Adrenal gland (tissue), 12 donors: ENCODE data around the gene DCN. TPM values are rescaled to one million over a fixed set of nuclear protein-coding genes. Genes with fewer than 3 reads are reported as not detected.
A peak's percentile ranks its signal among the peaks of the same experiment; 100 is the strongest.

Experiments
- DNase-seq, 7 donors: peaks; one replicate each; pipeline ENCODE4 v3.0.0-alpha.2; 2019 to 2020
- H3K27ac ChIP-seq, 5 donors: fragments of 200-600 bp; sonication (generic) in 4 of 5; 1 replicate in 3 of 5; 2 replicates in 2 of 5; pipeline versions ENCODE4 v1.5.1 to v1.8.0; 2016 to 2020; ENCODE audit warnings: mild to moderate bottlenecking in 1 of 5
- H3K27me3 ChIP-seq: fragments of 200-600 bp; 2 replicates; pipeline ENCODE4 v1.8.0; 2021
- H3K36me3 ChIP-seq, 2 donors: fragments of 200-600 bp; replicated peaks in 1 of 2; 1 replicate in 1 of 2; 2 replicates in 1 of 2; pipeline versions ENCODE4 v1.5.1 to v1.8.0; 2018 to 2022
- H3K4me1 ChIP-seq, 2 donors: fragments of 200-600 bp; replicated peaks in 1 of 2; 1 replicate in 1 of 2; 2 replicates in 1 of 2; pipeline versions ENCODE4 v1.5.1 to v1.8.0; 2018 to 2021
- H3K4me3 ChIP-seq, 4 donors: fragments of 200-600 bp; sonication (generic) in 3 of 4; one replicate each; pipeline ENCODE4 v1.5.1; 2016 to 2018
- H3K9me3 ChIP-seq, 3 donors: fragments of 200-600 bp; sonication (generic) in 1 of 3; replicated peaks in 1 of 3; 1 replicate in 2 of 3; 2 replicates in 1 of 3; pipeline versions ENCODE4 v1.5.1 to v1.8.0; 2016 to 2021
- POLR2A ChIP-seq, 2 donors: fragments of 450-650 bp; IDR thresholded peaks; one replicate each; pipeline ENCODE4 v1.6.1; 2017; ENCODE audit warnings: antibody characterized with exemption in 2 of 2, mild to moderate bottlenecking in 2 of 2, moderate library complexity in 1 of 2
- WGBS, 4 donors: extraction: QIAGEN DNeasy Blood & Tissue Kit in 2 of 4; methylation state at CpG; one replicate each; pipeline versions ENCODE4 v1.1.5 to v1.1.7; 2013 to 2017; 5-methylcytosine and 5-hydroxymethylcytosine counted together
- intact Hi-C, 2 donors: fragments of 100-400 bp; cut with DNase I; formaldehyde crosslinking; loops; one replicate each; pipeline versions ENCODE4 v1.14.1 to v1.15.0; 2022 to 2023
- polyA plus RNA-seq, 3 donors: library from polyadenylated mRNA; stranded (reverse); fragments of 200-250 nt in 2 of 3; fragments of 350-450 nt in 1 of 3; fragmentation: Illumina TruSeq in 1 of 3; extraction: RNeasy Lipid Tissue Mini Kit (QIAGEN cat#74804) in 1 of 3; gene quantifications; one replicate each; pipeline ENCODE4 v1.2.3, GENCODE V29; 2013 to 2014
- total RNA-seq, 9 donors: library from RNA; depleted of rRNA in 4 of 9; stranded (reverse); fragments of >200 nt in 4 of 9; fragments of 120-200 nt in 1 of 9; fragmentation: NEBNext Ultra II Directional in 1 of 9; extraction: Animal tissue kit (Norgen Biotek cat#: 25700) in 1 of 9; gene quantifications; one replicate each; pipeline versions ENCODE4 v1.1.0 to v1.2.4, GENCODE V29; 2013 to 2023
- TF ChIP-seq, protein P1 (sequence below), 6 experiments: fragments of 450-650 bp in 4 of 6; fragments of 200-600 bp in 2 of 6; sonication (generic) in 1 of 6; IDR thresholded peaks; 1 replicate in 5 of 6; 2 replicates in 1 of 6; pipeline versions ENCODE4 v1.5.1 to v1.8.0; 2016 to 2021; ENCODE audit warnings: antibody characterized with exemption in 6 of 6, mild to moderate bottlenecking in 2 of 6, moderate library complexity in 1 of 6
- donor health status: healthy with polysubstance abuse.
- donor health status: Bipolar disorder and iron deficiency.
- donor health status: DM: yes; HTN: yes; CAD: no.
- donor health status: DM: no; HTN: no; CAD: no.
- donor health status: DM: no; HTN: no; CAD: no.
- donor health status: DM: yes; HTN: yes; CAD: no.

Gene DCN
- total and polyA plus RNA-seq, 12 donors, result 234 to 2,358 (median 970) TPM

GRCh38 chr12:91183551-91183950 is 934 bp upstream of the DCN start:
- TF ChIP-seq, protein P1, sequence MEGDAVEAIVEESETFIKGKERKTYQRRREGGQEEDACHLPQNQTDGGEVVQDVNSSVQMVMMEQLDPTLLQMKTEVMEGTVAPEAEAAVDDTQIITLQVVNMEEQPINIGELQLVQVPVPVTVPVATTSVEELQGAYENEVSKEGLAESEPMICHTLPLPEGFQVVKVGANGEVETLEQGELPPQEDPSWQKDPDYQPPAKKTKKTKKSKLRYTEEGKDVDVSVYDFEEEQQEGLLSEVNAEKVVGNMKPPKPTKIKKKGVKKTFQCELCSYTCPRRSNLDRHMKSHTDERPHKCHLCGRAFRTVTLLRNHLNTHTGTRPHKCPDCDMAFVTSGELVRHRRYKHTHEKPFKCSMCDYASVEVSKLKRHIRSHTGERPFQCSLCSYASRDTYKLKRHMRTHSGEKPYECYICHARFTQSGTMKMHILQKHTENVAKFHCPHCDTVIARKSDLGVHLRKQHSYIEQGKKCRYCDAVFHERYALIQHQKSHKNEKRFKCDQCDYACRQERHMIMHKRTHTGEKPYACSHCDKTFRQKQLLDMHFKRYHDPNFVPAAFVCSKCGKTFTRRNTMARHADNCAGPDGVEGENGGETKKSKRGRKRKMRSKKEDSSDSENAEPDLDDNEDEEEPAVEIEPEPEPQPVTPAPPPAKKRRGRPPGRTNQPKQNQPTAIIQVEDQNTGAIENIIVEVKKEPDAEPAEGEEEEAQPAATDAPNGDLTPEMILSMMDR (IDR thresholded peaks at IDR 0.05), result no peak
- no peak for TF ChIP-seq POLR2A (IDR thresholded peaks at IDR 0.05)
- intact Hi-C loops, result no loop called here
- Histone ChIP-seq H3K4me3 (no peak overlapping the region), H3K27me3 (no peaks in the 10 kb centered on the region), H3K36me3 (no peaks in the 10 kb centered on the region), H3K9me3 (no peaks in the 10 kb centered on the region), H3K4me1 (peaks cover 0 to under 1% of the 10 kb centered on the region in 2 donors), H3K27ac (peak overlapping the region in 4 of 5 donors; percentile 37 to 76 (median 58))
- 54 to 65% (median 57%) methylated on average over 2 of the region's 2 CpGs for WGBS, 4 donors
- DNase-seq, result no peak

DNA sequence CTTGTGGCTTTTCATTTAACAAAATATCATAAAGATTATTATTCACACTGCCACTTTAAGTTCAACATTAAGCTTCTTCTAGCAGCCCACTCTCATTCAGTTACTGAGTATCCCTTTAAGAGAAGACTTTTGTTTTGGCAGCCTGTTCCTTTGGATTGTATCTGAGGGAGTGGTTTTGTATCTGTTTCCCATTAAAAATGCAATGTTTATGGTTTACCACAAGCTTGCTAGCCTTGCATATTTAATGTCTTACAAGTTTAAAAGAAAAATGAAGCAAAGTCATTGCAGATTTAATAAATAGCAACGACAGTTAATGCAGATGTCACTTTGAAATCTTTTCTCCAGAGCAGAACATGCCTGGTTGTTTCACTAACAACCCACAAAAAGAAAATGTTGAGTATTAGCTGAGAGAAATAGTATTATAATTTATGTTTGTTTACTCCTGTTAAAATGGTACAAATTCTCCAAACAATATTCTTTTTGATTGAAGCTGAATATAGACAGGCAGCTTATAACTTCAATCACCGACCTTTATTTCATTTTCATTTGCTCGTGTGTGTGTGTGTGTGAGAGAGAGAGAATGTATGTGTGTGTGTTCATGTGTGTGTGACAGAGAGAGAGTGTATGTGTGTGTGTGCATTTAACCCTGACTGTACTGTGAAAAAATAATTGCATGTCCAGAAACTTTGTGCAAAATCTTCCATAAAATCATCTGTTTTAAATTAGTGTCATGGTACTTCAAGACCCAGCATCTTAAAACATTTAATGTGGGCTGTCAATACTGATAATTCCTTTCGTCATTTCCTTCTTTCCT is 1.8 kb downstream of the DCN start:
- 13 to 20% (median 15%) methylated on average over 4 of the region's 4 CpGs for WGBS, 4 donors
- Histone ChIP-seq H3K4me3 (peak overlapping the region in 1 of 4 donors; percentile 57), H3K9me3 (no peaks in the 10 kb centered on the region), H3K4me1 (no peaks in the 10 kb centered on the region), H3K27ac (peak overlapping the region in 4 of 5 donors; percentile 40 to 76 (median 60)), H3K36me3 (no peaks in the 10 kb centered on the region), H3K27me3 (no peaks in the 10 kb centered on the region)
- intact Hi-C loops, result no loop called here
- TF ChIP-seq, protein P1 (IDR thresholded peaks at IDR 0.05), result no peak
- TF ChIP-seq POLR2A (IDR thresholded peaks at IDR 0.05), result no peak
- DNase-seq, result no peak

DNA sequence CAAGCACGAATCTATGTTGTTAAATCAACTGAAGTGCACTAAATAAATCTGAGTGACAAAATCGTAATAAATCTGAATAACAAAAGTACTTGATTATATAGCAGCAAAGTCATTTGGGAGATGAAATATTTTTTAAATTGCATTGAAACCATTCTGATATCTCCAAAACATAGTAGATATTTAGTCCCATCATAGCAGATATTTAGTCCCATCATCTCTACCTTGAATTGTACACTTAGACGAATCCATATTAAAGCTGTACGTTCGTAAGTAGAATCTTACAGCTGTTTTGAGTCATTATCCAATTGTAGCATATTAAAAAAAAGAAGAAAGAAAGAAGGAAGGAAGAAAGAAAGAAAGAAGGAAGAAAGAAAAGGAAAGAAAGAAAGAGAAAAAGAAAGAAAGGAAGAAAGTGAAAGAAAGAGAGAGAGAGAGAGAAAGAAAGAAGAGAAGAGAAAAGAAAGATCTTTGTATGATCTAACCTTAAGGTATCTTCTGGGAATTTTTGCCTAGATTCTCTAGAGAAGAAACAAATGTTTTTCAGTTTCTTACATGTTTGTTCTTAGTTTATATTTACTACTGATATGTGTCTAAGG is 2.6 kb downstream of the DCN start:
- peak overlapping the region in 1 of 4 donors; percentile 57 for H3K4me3 ChIP-seq
- H3K27me3 ChIP-seq, result no peaks in the 10 kb centered on the region
- DNase-seq, result no peak
- H3K27ac ChIP-seq, result peak overlapping the region in 4 of 5 donors; percentile 40 to 79 (median 66)
- TF ChIP-seq, protein P1 (IDR thresholded peaks at IDR 0.05), result no peak
- no peak for TF ChIP-seq POLR2A (IDR thresholded peaks at IDR 0.05)
- intact Hi-C loops, result loop anchor here in 1 of 2 donors (5.0 kb wide), 1 partner anchor 147 kb away; no protein-coding TSS in a partner anchor
- H3K36me3 ChIP-seq, result no peaks in the 10 kb centered on the region
- WGBS, 4 donors, result 40 to 59% (median 52%) methylated on average over 5 of the region's 5 CpGs
- no peaks in the 10 kb centered on the region for H3K4me1 ChIP-seq
- no peaks in the 10 kb centered on the region for H3K9me3 ChIP-seq

GRCh38 chr12:91179315-91179714 is 3.3 kb downstream of the DCN start:
- no peaks in the 10 kb centered on the region for H3K36me3 ChIP-seq
- H3K27me3 ChIP-seq, result no peaks in the 10 kb centered on the region
- no peaks in the 10 kb centered on the region for H3K4me1 ChIP-seq
- peak overlapping the region in 1 of 4 donors; percentile 57 for H3K4me3 ChIP-seq
- peak overlapping the region in 4 of 5 donors; percentile 40 to 79 (median 66) for H3K27ac ChIP-seq
- 52 to 61% (median 56%) methylated on average over 7 of the region's 7 CpGs for WGBS, 4 donors
- TF ChIP-seq POLR2A (IDR thresholded peaks at IDR 0.05), result no peak
- TF ChIP-seq, protein P1 (IDR thresholded peaks at IDR 0.05), result no peak
- H3K9me3 ChIP-seq, result peaks cover 0 to 4% (median 0%) of the 10 kb centered on the region in 3 donors
- DNase-seq, result peak in 1 of 7 donors; percentile 21
- intact Hi-C loops, result loop anchor here in 1 of 2 donors (5.0 kb wide), 1 partner anchor 148 kb away; no protein-coding TSS in a partner anchor
